GM18867 (cell line): ENCODE measurements around the gene TRPV6.

Experiments used
- ATAC-seq: cut with Tn5 transposase; IDR thresholded peaks from one replicate; pipeline ENCODE4 v1.9.1; 2021; ENCODE audit warnings: mild to moderate bottlenecking, moderate library complexity; ENCODE audit not compliant: unreplicated experiment

TRPV6 gene

GRCh38 chr7:142885311-142886230, at the start of gene TRPV6:
Gene TRPV6 (minus strand): TSS chr7:142885745.
- ATAC-seq: no peak

GRCh38 chr7:142934056-142934455, 48.5 kb upstream of the TRPV6 start:
- ATAC-seq: no peak

DNA sequence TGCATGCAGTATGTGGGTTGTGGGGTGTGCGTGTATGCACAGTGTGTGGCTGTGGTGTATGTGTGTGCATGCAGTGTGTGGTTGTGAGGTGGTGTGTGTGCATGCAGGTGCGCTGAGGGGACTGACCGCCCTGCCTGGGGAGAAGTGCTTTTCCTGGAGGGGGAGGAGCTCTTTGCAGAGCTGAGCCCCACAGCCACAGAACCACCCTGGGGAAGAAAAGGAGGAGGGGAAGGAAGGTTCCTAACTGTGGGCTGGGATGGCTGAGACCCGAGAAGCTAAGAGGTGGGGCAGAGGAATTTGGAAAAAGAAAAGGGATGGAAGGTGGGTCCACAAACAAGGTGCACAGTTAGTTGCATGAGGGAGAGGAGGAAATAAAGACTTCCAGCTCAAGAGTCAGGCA, 48.1 kb upstream of the TRPV6 start, which contains the start of gene TRPV5:
Gene TRPV5 (minus strand): TSS at position 123 of the 400 bp plus-strand sequence. CDS start 287 bp downstream, outside the sequence.
- ATAC-seq: no peak

DNA sequence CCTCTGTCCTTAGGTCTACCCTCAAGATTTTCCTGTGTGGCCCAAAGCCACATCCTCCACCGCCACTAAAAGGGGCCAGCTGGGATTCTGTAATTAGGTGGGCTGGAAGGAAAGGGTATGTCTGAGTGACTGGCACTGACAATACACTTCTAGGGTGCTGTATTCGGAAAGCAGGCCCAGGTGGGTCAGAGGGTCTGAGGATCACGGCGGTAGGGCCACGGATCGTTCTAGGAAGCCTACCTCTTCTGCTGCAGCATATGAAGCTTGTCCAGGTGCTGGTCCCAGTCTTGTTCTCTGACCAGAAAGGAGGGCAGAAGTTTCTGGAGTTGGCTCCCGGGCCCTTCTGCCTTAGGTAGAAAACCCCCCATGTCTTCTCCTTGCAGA, 47.5 kb upstream of the TRPV6 start:
- no peak for ATAC-seq

DNA sequence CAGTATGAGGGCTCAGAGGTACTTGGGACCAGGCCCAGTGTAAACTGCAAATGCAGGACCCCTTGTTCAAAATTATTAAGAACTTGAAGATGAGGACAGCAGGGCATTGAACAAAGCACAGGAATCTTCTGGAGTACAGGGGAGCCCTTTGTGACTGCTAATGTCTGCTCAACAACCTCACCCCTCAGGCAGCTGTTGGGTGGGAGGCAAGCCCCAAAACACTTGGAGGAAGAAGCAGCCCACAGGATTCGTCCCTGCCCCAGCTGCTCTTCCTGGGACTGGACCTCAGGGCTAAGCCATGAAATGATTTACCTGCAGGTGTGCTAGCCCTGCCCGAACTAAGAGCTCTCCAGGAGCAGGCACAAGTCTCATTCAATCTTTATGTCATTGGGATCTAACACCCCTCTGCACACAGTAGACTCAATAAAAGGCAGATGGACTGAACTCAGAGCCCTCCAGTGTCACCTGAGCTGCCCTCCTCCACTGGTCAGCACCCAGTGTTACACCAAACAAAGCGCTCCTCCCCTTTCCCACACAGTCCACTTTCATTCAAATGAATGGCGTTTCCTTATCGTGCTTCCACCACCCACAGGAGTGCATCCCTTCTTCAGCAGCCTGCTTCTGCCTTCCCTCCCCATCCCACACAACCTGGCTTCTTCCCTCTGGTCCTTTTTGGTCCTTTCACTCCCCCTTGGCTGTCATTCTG, 47.0 kb upstream of the TRPV6 start:
- no peak for ATAC-seq

DNA sequence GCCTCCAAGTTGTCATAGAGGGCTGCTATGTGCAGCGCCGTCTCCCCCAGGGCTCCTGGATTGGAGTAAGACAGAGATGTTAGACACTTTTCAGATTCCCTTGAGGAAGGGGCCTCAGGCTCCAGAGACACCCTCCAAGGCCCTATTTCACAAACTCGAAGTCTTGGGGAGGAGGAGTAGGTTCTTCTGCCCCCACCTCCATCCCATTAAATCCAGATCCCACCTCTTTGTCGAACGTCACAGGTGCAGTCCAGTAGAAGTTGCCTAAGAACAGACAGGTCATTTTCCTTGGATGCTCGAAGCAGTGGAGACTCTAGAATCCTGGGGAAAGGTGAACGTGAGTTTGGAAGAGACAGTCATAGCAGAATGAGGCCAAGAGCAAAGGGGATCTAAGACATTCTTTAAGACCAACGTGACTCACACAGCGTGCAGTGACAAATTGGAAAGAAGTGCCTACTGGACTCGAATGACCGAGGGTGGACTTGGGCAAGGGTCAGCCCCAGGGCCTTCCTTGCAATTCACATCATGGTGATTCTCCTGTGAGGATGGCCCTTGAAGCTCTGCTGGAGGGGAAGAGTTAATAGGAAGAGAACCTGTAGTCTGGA, 44.7 kb upstream of the TRPV6 start:
- ATAC-seq: no peak

- ATAC-seq: no peak
Observed at GRCh38 chr7:142927949-142928348, 42.4 kb upstream of the TRPV6 start.

DNA sequence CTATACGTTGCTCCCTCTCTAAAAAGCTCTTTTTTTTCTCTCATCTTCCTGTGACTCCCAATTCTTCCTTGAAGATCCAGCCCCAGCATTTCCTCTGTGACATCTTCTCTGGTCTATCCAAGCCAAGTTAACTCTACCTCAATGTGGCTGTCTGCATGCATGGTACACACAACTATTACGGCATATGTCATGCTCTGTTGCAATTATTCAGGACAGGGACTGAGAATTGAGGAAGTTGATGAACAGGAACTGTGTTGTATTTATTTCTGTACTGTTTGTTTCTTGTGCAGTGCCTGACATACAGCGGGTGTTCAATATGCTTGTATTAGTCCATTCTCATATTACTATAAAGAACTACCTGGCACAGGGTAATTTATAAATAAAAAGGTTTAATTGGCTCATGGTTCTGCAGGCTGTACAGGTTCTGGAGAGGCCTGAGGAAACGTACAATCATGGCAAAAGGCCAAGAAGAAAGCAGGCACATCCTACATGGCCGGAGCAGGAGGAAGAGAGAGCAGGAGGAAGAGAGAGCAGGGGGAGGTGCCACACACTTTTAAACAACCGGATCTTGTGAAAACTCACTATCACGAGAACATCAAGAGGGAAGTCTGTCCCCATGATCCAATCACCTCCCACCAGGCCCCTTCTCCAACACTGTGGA, 41.7 kb upstream of the TRPV6 start:
- ATAC-seq: no peak

DNA sequence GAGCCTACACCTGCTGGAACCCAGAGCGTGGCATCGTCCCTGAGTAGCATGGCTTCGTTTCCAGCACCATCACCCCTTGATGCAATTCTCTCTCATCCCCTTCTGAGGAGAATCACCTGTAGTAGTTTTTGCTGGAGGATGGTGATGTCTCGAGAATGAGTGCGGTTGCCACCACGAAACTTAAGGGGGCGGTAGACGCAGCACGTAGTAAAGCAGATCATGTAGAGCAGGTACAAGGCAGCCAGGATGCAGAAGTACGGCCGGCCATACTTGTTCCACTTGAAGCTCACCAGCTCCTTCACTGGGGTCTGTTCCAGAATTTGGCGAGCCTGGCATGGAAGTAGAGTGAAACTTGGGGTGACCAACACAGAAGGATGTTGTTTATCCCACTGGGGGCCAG, 39.9 kb upstream of the TRPV6 start:
- ATAC-seq: no peak

- no peak for ATAC-seq
Observed at GRCh38 chr7:142923391-142923790, 37.8 kb upstream of the TRPV6 start.

DNA sequence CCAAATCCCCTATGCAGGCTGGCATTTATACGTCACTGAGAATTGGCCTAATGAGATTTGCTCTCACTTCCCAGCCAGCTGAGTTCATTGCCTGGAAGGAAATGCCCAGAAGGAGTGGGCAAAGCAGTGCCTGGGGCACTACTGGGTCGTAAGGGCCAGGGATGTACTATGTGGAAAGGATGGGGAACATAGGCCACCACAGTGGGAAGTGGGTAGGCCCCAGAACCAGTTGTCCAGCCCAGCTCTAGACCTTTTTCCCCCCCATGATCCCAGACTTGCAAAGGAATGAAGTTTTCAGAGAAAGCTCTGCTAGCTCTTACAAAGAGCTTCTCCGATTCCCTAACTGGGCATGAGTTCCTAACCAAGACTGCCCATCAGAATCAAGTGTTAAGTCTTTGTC, 34.1 kb upstream of the TRPV6 start:
- ATAC-seq: no peak

DNA sequence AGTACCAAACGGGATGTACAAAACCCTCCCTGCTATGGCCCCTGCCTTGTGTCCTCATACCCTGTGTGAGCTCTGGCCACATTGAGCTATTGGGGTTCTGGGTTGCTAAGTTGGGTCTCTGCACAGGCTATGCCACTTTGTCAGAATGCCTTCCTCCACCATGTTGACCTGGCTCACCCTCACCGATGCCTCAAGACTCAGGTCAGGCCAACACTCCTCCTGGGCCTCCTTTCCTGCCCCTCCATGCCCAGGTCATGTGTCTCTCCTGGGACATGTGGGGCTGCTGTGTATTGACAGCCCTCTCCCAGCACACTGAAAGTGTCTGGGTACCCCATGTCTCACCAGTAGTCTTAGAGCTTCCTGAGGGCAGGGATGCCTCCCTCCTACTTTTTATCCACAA, 33.4 kb upstream of the TRPV6 start:
- ATAC-seq: no peak

- no peak for ATAC-seq
Observed at GRCh38 chr7:142917447-142917846, 31.9 kb upstream of the TRPV6 start.

DNA sequence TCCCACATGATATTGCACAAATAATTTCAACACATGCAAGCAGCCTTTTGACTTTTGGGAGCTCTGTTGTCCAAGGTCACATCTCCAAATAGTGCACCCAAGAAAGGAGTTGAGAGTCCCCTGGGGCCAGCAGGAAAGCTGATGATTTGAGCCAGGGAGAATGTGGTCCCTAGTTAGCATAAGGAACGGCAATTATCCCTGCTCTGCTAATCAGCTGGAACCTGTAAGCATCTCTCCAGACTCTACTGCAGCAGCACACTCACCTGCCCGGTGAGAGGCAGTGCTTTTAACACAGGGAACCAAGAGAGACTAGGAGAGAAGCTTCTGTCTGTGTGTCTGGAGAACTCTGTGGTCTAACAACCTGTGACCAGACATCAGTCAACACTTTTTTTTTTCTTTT, 31.0 kb upstream of the TRPV6 start:
- ATAC-seq: no peak

GRCh38 chr7:142915315-142915714, 29.8 kb upstream of the TRPV6 start:
- ATAC-seq: no peak

GRCh38 chr7:142914121-142914520, 28.6 kb upstream of the TRPV6 start:
- no peak for ATAC-seq

DNA sequence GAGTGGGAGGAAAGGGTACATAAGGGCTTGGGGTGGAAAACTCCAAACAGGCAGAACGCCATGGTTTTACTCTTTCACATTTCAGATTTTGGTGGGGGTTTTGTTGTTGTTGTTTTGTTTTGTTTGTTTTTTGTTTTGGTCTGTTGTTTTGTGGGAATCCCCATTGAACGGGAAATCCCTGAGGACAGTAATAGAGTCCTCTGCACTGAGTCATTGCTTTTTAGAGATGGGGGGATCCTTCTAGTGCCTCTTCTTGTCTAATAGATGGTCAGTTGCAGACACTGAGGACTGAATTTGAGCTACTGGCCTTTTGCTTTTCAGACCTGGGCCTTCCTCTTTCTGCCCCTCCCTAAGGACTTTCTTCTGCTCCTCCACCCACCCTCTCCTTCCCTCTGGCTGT, 28.0 kb upstream of the TRPV6 start:
- no peak for ATAC-seq

DNA sequence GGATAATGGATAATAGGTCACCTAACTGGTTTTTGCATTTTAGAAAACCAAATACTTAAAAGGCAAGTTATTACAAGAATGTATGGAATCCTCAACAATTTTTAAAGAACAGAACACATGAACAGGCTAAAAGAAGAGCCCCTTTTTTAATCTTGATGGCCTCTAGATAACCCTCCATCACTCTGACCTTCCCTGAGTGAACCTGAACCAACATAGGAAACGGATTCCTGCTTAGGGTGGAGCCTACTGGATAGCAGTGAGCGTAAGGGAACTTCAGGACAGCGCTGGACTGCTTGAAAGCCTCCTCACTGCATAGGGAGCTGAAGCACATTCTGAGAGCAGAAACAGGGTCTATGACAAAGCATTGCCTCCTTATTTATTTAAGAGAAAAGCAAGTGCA, 27.5 kb upstream of the TRPV6 start:
- no peak for ATAC-seq

DNA sequence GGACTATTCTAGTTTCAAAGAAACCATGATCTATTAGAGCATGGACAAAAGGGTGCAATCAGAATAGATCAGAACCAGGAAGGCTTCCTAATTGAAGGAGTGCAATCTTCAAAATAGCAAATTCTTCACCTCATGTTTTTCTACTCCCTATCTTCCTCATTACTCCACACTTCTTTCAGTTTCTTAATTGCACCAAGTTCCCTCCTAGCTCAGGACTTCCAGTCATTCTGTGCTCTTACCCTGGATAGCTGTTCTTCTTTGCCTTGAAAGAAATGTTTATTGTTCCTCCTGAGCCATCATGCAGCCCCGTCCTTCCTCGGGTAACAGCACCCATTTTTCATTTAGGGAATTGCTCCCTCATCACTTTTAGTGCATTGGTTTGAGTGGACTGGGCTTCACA, 24.9 kb upstream of the TRPV6 start:
- no peak for ATAC-seq

DNA sequence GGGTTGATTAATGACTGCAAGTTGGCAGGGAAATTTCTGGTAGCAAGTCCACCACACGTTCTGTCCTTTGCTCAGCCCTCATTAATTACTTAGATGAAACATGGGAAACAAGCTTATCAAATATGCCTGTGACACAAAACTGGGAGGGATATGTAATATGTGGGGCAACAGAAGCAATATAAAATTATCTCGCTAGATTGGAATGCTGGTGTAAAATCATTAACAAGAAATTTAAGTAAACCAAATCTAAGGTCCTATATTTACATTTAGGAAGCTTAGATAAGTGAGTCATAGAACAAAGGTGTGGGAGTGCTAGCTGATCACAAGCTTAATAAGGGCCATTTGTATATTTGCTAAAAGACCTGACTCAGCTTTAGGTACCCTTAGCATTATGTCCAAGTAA, 24.5 kb upstream of the TRPV6 start:
- no peak for ATAC-seq
